HAP-1 (cell line): ENCODE data around the gene RTRAF.

ENCODE experiments used
- DNase-seq, 2 experiments: peaks; one replicate each; pipeline ENCODE4 v3.0.0-alpha.2; 2016 to 2020; ENCODE audit warnings: low spot score in 2 of 2
- H3K27me3 ChIP-seq: fragments of 250-450 bp; sonication (Bioruptor Pico); 2 replicates; pipeline ENCODE4 v1.5.1; 2020; ENCODE audit warnings: low read depth, mild to moderate bottlenecking, moderate library complexity
- H3K36me3 ChIP-seq: fragments of 250-450 bp; sonication (Bioruptor Pico); replicated peaks from 2 replicates; pipeline ENCODE4 v1.5.1; 2020; ENCODE audit warnings: mild to moderate bottlenecking
- H3K4me1 ChIP-seq: fragments of 250-450 bp; sonication (Bioruptor Pico); 2 replicates; pipeline ENCODE4 v1.5.1; 2020; ENCODE audit warnings: mild to moderate bottlenecking
- H3K4me3 ChIP-seq: fragments of 250-450 bp; sonication (Bioruptor Pico); 2 replicates; pipeline ENCODE4 v1.5.1; 2020; ENCODE audit warnings: mild to moderate bottlenecking, moderate library complexity
- H3K9me3 ChIP-seq: fragments of 250-450 bp; sonication (Bioruptor Pico); 2 replicates; pipeline ENCODE4 v1.5.1; 2020; ENCODE audit warnings: mild to moderate bottlenecking, moderate library complexity
- in situ Hi-C: fragments of 300-500 bp; cut with MboI; formaldehyde crosslinking; loops from 3 replicates; pipeline ENCODE4 v1.14.3; 2020; ENCODE audit warnings: low sequenced_read_pairs, inconsistent platforms, mixed read lengths

RTRAF gene

DNA sequence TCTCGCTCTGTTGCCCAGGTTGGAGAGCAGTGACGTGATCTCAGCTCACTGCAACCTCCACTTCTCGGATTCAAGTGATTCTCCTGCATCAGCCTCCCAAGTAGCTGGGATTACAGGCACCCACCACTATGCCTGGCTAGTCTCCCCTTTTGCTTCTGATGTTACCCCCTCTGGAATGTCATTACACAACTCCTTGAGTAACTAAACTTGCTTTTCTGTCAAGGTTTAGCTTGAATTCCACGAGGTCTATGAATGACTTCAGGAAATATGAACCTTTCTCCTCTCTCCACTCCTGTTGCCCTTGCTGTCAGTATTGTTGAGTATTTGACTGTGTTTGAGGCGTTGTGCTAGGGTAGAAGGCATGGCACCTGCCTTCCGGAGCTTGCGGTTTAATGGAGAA is 16.8 kb upstream of the RTRAF start:
- DNase-seq = no peak
- H3K36me3 ChIP-seq = no peaks in the 10 kb centered on the region
- H3K27me3 ChIP-seq = no peaks in the 10 kb centered on the region
- in situ Hi-C loops = no loop called here
- no peaks in the 10 kb centered on the region for H3K4me1 ChIP-seq
- H3K9me3 ChIP-seq = no peaks in the 10 kb centered on the region
- no peak overlapping the region for H3K4me3 ChIP-seq

DNA sequence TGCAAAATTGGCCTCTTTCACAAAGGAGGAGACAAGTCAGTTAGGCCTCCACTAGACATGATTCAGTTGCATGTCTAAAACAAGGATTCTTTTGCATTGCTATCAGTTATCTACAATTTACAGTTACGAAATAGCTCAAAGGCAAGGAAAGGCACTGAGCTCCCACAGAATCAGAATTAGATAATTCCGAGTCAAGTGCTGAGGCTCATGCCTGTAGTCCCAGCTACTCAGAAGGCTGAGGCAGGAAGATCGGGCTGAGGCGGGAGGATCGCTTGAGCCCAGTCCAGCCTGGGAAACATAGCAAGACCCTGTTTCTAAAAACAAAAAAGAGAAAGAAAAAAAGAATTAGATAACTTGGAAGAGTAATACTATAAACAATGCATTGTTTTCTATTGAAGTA is 12.3 kb upstream of the RTRAF start:
- no peak overlapping the region for H3K4me3 ChIP-seq
- no peaks in the 10 kb centered on the region; the same call in 1 of the 2 replicates for H3K4me1 ChIP-seq
- in situ Hi-C loops = loop anchor here (25.0 kb wide), 1 partner anchor 690 kb away; no protein-coding TSS in a partner anchor
- H3K36me3 ChIP-seq = no peaks in the 10 kb centered on the region
- no peaks in the 10 kb centered on the region for H3K27me3 ChIP-seq
- DNase-seq = no peak
- H3K9me3 ChIP-seq = no peaks in the 10 kb centered on the region

DNA sequence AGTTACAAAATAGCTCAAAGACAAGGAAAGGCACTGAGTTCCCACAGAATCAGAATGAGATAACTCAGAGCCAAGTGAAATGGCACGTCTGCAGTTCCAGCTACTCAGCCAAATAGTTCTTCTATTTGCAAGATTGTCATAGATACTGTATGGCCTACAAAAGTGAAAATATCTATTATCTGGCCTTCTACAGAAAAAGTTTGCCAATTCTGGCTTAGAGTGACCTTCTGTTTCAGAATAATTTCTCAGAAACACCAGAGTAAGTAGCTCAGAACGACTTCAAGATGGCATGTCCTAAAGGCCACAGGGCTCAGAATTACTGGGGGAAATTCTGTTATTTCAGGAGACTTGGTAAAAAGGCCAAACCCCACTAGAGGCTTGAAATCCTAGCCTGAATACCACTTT is 10.7 kb upstream of the RTRAF start:
- H3K4me1 ChIP-seq = peaks cover 12% of the 10 kb centered on the region
- in situ Hi-C loops = loop anchor here (25.0 kb wide), 1 partner anchor 691 kb away; no protein-coding TSS in a partner anchor
- no peak overlapping the region for H3K4me3 ChIP-seq
- no peaks in the 10 kb centered on the region for H3K9me3 ChIP-seq
- DNase-seq = no peak
- H3K27me3 ChIP-seq = no peaks in the 10 kb centered on the region
- no peaks in the 10 kb centered on the region for H3K36me3 ChIP-seq

- no peak overlapping the region for H3K4me3 ChIP-seq
- no peaks in the 10 kb centered on the region for H3K36me3 ChIP-seq
- peaks cover 12% of the 10 kb centered on the region for H3K4me1 ChIP-seq
- H3K9me3 ChIP-seq = no peaks in the 10 kb centered on the region
- in situ Hi-C loops = loop anchor here (25.0 kb wide), 1 partner anchor 692 kb away; no protein-coding TSS in a partner anchor
- no peaks in the 10 kb centered on the region for H3K27me3 ChIP-seq
- DNase-seq = peak; percentile 59 to 90
These were observed 10.1 kb upstream of the RTRAF start for GRCh38 chr14:51979088-51979709.

- no peaks in the 10 kb centered on the region for H3K9me3 ChIP-seq
- in situ Hi-C loops = loop anchor here (25.0 kb wide), 1 partner anchor 694 kb away; no protein-coding TSS in a partner anchor
- DNase-seq = no peak
- H3K4me3 ChIP-seq = no peak overlapping the region
- H3K36me3 ChIP-seq = no peaks in the 10 kb centered on the region
- H3K4me1 ChIP-seq = peaks cover 12% of the 10 kb centered on the region
- H3K27me3 ChIP-seq = no peaks in the 10 kb centered on the region
These were observed 8.0 kb upstream of the RTRAF start for GRCh38 chr14:51981218-51981854.

DNA sequence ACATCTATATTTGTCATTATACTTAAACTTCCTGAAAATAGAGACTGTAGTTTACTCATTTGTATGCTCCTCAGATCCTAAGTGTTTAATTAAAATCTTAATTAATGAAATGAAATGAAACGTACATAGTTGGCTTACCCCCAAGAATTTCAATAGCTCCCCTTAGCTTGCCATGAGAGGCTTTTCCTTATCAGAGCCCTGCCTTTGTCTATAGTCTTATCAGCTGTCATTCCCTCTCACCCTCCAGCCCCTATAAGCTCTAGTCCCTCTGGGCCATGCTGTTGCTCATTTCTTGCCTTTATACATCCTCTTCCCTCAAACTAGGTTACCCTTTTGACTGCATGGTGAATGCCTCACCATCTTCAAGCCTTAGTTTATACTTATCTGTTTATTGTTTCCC is 1.1 kb upstream of the RTRAF start:
- Histone ChIP-seq H3K27me3 (no peaks in the 10 kb centered on the region), H3K4me1 (peaks cover 14% of the 10 kb centered on the region), H3K4me3 (no peak overlapping the region), H3K36me3 (peaks cover 19% of the 10 kb centered on the region), H3K9me3 (no peaks in the 10 kb centered on the region)
- in situ Hi-C loops = loop anchor here (25.0 kb wide), 1 partner anchor 701 kb away; no protein-coding TSS in a partner anchor
- no peak for DNase-seq

- peak overlapping the region; percentile 83 for H3K4me3 ChIP-seq
- peaks cover 41% of the 10 kb centered on the region for H3K36me3 ChIP-seq
- in situ Hi-C loops = loop anchor here (10.0 to 25.0 kb wide), 2 partner anchors 144 to 703 kb away; no protein-coding TSS in a partner anchor
- no peaks in the 10 kb centered on the region for H3K9me3 ChIP-seq
- H3K27me3 ChIP-seq = no peaks in the 10 kb centered on the region
- no peak for DNase-seq
- peaks cover 13% of the 10 kb centered on the region for H3K4me1 ChIP-seq
These were observed 1.1 kb downstream of the RTRAF start for GRCh38 chr14:51990488-51990887.

- DNase-seq = no peak
- in situ Hi-C loops = loop anchor here (10.0 to 25.0 kb wide), 2 partner anchors 141 to 706 kb away; no protein-coding TSS in a partner anchor
- Histone ChIP-seq H3K4me1 (peaks cover 36% of the 10 kb centered on the region), H3K36me3 (peaks cover 57% of the 10 kb centered on the region), H3K4me3 (no peak overlapping the region), H3K9me3 (no peaks in the 10 kb centered on the region), H3K27me3 (no peaks in the 10 kb centered on the region)
These were observed 4.1 kb downstream of the RTRAF start for GRCh38 chr14:51993285-51993920.

DNA sequence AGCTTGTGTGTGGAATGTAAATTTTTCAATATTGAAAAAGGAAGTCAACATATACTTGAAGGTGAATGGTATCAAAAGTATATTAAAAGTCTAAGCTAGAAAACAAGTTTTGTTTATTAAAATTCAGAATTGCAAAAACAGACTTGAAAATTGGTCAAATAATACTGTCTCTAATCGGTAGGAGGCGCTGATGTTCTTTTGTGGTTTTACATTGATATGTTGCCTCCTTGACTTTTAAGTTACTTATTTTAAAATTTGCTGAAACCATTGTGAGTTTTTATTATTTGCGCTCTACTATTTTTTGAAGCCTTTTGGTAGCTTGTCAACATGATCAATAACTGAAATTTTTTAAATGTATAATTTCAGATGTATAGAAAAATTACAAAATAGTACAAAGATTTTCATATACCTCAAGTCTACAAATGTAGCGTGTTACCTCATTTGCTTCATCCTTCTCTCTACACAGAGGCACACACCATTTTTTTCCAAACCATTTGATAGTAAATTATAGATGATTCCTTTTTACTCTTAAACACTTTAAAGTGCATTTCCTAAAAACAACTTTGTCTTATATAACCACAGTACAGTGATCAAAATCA is 6.9 kb downstream of the RTRAF start:
- Histone ChIP-seq H3K9me3 (no peaks in the 10 kb centered on the region), H3K36me3 (peaks cover 67% of the 10 kb centered on the region), H3K4me3 (no peak overlapping the region), H3K4me1 (peaks cover 51% of the 10 kb centered on the region), H3K27me3 (no peaks in the 10 kb centered on the region)
- DNase-seq = no peak
- in situ Hi-C loops = loop anchor here (10.0 to 25.0 kb wide), 2 partner anchors 139 to 709 kb away; no protein-coding TSS in a partner anchor

DNA sequence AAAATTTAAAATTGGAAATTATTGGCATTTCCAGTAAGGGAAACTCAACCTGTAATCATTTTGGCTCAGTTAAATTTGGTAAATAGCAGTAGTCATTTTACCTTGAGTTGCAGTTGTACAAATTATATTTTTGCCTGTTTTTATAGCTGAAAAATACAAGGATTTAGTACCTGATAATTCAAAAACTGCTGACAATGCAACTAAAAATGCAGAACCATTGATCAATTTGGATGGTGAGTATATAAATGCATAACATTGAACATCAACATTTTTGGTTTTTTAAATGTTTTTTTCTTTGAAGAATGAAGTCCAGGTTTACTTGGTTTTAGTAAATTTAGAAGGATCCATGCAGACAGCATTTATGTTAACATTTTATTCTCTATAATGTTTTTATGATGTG is 9.0 kb downstream of the RTRAF start:
- Histone ChIP-seq H3K36me3 (peaks cover 70% of the 10 kb centered on the region), H3K4me3 (no peak overlapping the region), H3K27me3 (no peaks in the 10 kb centered on the region), H3K9me3 (no peaks in the 10 kb centered on the region), H3K4me1 (peaks cover 57% of the 10 kb centered on the region)
- DNase-seq = no peak
- in situ Hi-C loops = loop anchor here (10.0 to 25.0 kb wide), 2 partner anchors 136 to 711 kb away; no protein-coding TSS in a partner anchor

- Histone ChIP-seq H3K36me3 (peaks cover 70% of the 10 kb centered on the region), H3K9me3 (no peaks in the 10 kb centered on the region), H3K4me1 (peaks cover 57% of the 10 kb centered on the region), H3K4me3 (no peak overlapping the region), H3K27me3 (no peaks in the 10 kb centered on the region)
- no peak for DNase-seq
- in situ Hi-C loops = loop anchor here (10.0 to 25.0 kb wide), 2 partner anchors 136 to 712 kb away; no protein-coding TSS in a partner anchor
These were observed 9.7 kb downstream of the RTRAF start for GRCh38 chr14:51999084-51999483.

GRCh38 chr14:52000019-52000582 is 10.8 kb downstream of the RTRAF start:
- Histone ChIP-seq H3K36me3 (peaks cover 70% of the 10 kb centered on the region), H3K4me1 (peaks cover 58% of the 10 kb centered on the region), H3K9me3 (no peaks in the 10 kb centered on the region), H3K4me3 (no peak overlapping the region), H3K27me3 (no peaks in the 10 kb centered on the region)
- no peak for DNase-seq
- in situ Hi-C loops = no loop called here

- DNase-seq = peak in 1 of 2 experiments; percentile 98
- H3K4me3 ChIP-seq = no peak overlapping the region
- H3K27me3 ChIP-seq = no peaks in the 10 kb centered on the region
- peaks cover 70% of the 10 kb centered on the region for H3K36me3 ChIP-seq
- in situ Hi-C loops = no loop called here
- peaks cover 60% of the 10 kb centered on the region for H3K4me1 ChIP-seq
- no peaks in the 10 kb centered on the region for H3K9me3 ChIP-seq
These were observed 11.3 kb downstream of the RTRAF start for GRCh38 chr14:52000696-52001095.
